Stimulated activated CD4-positive, alpha-beta T cell treated with anti-CD3 and anti-CD28 coated beads, Interleukin-12 subunit alpha, Interleukin-12 subunit beta, amount 100 ng/mL, for 48 hours (primary cell): ENCODE data around the gene DNAJC15.

ENCODE experiments used
- DNase-seq, 3 donors: peaks; one replicate each; pipeline ENCODE4 v3.0.0-alpha.2; 2020; ENCODE audit warnings: low read depth in 2 of 3, low spot score in 1 of 3

Gene DNAJC15

DNA sequence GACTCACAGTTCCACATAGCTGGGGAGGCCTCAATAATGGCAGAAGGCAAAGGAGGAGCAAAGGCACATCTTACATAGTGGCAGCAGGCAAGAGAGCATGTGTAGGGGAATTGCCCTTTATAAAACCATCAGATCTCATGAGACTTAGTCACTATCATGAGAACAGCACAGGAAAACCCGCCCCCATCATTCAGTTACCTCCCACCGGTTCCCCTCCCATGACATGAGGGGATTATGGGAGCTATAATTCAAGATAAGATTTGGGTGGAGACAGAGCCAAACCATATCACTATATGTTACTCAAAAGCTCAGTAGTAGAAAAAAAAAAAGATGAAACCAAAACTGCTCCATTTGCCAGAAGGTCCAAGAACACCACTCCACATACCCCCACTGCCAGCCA is 58.5 kb downstream of the DNAJC15 start:
- DNase-seq = no peak

GRCh38 chr13:43083750-43084149 is 60.4 kb downstream of the DNAJC15 start:
- no peak for DNase-seq

- no peak for DNase-seq
These were observed 62.2 kb downstream of the DNAJC15 start for GRCh38 chr13:43085545-43085944.

DNA sequence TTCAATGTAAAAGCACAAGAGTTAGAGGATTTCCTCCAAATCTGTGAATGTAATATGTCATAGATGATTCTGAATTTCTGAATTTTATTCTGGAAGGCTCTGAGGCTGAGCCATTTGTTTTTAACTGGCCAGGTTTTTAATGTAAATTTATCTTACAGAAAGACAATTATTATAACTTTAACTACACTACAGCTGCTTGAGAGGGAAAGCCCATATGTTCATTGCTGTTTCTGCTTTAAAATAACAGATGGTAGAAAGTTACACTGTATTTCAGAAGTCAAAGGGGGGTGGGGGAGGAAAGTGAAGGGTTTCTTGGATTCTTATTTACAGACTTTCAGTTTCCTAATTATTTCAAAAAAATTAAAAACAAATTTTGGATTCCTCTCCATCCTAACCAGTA is 62.8 kb downstream of the DNAJC15 start:
- DNase-seq = no peak

- no peak for DNase-seq
These were observed 64.7 kb downstream of the DNAJC15 start for GRCh38 chr13:43088093-43088511.

GRCh38 chr13:43089912-43090498 is 66.6 kb downstream of the DNAJC15 start:
- no peak for DNase-seq

DNA sequence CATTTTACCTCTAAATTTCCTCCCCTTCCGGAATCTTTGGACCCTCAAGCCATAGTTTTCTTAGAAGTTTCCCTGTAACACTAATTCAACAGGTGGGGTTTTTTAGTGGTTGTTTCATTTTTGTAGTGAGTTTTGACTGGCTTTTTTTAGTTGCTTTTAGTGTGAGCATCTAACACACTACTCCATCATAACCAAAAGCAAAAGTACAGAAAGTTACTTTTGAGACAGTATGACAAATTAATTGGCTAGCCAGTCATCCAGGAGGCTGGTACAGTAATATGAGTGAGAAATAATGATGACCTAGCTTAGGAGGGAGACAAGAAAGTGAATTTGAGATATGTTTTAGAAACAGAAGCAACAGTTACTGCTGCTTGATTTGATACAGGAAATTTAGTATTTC is 71.5 kb downstream of the DNAJC15 start:
- no peak for DNase-seq

DNA sequence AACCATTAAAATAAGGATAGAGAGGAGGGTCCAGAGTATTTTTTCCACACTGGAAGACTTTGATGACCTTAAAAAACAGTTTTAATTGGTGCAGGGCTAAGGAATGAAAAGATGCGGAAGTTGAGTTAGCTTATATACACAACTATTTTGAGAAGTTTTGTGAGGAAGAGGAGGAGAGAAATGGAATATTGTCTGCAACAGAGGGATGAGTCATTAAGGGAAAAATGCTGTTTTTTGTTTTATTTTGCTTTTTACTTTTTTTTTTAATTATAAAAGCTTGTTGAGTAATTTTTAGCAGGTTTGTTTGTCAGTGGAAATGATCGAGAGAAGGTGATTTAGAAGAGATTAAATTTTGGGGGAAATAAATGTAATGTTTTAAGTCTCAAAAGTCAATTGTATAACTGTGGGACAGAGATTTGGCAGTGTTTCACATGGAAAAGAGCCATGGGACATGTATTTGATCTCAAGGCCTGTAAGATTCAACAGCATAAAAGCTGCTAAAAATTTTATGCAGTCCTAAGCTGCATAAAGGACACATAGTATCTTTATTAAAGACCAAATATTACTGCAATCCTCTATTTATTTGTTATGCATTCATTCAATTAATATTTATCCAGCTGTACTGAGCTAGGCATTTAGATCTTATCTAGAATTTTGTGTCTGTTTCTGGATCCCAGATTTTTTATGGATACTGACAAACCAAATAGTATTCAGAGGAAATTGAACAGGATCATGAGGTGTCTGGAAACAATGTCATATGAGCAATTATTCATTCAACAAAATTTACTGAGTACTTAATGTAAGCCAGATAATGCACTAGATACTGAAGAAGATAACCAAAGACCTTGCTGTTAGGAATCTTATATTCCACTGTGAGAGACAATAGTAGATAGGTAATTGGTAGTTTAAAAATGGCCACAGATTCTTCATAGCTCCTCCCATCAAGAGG is 72.7 kb downstream of the DNAJC15 start:
- no peak for DNase-seq

DNA sequence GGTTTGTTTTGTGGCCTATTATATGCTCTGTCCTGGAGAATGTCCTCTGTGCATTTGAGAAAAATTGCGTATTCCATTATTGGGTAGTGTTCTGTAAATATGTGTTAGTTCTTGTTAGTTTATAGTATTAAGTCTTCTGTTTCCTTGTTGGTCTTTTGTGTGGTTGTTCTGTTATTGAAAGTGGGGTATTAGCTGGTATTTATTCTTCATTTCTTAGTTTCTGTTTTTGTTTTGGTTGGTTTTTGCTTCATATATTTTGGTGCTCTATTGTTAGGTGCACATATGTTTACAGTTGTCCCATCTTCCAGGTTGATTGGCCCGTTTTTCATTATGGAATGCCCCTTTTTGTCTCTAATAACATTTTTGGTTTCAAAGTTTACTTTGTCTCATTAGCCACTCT is 77.3 kb downstream of the DNAJC15 start:
- no peak for DNase-seq

- no peak for DNase-seq
These were observed 78.9 kb downstream of the DNAJC15 start for GRCh38 chr13:43102304-43102703.

- no peak for DNase-seq
These were observed 84.4 kb downstream of the DNAJC15 start for GRCh38 chr13:43107780-43108179.

GRCh38 chr13:43110036-43110435 is 86.7 kb downstream of the DNAJC15 start:
- no peak for DNase-seq

- no peak for DNase-seq
These were observed 87.3 kb downstream of the DNAJC15 start for GRCh38 chr13:43110658-43111057.

GRCh38 chr13:43111559-43112400 is 88.4 kb downstream of the DNAJC15 start:
- no peak for DNase-seq

GRCh38 chr13:43113603-43114002 is 90.2 kb downstream of the DNAJC15 start:
- no peak for DNase-seq

DNA sequence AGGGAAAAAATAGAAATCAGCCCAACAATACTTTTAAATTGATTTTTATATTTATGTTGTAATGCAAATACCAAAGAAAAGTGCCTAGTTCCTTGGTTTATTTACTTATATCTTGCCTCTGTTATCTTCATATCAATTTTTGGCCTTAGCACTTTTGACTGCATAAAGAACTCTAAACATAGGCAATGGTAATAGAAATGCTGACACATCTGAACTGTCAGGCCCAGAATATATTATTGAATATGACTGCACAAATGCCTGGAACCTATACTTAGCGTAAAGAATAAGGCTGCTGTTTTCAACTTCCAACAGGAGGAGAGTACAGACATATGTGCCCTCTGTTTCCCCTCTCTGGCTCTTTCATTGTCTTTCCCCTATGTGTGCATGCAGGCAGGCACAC is 91.1 kb downstream of the DNAJC15 start:
- no peak for DNase-seq

DNA sequence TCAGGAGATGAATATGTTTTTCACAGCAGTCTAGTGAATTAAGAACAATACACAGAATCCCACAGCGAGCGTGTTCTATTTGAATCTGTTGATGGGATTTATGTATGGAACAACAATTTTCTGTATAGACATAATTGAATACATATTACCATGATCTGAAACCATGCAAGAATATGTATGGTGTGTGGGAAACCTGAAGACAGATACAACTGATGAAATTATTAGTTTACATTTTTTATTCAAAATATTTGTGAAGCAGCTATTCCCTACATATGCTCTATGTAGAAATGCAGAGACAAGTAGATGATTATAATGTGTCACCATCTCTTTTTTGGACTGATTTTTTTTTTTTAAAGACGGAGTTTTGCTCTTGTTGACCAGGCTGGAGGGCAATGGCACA is 91.8 kb downstream of the DNAJC15 start:
- DNase-seq = no peak

DNA sequence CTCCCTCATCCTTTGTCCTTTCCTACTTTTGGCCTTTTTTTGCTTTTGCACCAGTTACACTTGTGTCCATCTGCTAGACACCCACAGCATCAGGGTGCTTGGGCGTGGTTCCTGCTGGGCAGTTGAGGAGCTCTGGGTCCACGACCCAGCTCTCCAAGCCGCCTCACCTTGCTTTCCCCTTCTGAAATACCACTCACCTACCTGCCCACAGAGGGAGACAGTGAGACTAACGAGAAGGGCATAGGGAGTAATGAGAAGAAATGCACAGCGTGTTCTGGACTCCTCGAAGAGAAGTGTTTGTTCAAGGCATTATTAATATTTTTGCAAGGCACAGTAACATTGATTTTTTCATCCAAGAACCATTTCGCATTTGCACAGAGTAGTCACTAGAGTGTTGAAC is 92.9 kb downstream of the DNAJC15 start:
- no peak for DNase-seq

DNA sequence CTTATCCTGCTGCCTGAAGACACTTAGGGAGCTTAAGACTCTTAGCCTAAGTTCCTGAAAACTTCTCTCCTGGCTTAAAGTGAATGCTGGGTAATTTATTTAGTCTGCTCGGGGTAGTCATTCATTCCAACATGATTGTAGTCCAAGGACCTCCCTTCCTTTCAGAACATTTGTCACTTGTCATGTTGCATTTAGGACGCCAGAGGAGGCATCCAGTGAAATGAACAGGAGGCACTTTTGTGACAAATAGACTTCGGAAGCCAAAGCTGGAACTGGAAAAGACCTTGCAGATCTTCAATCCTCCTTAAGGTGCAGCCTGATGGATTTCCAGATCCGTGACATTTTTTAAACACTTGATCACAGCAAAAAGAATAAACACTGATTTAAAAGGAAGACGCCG is 95.1 kb downstream of the DNAJC15 start:
- DNase-seq = no peak

DNA sequence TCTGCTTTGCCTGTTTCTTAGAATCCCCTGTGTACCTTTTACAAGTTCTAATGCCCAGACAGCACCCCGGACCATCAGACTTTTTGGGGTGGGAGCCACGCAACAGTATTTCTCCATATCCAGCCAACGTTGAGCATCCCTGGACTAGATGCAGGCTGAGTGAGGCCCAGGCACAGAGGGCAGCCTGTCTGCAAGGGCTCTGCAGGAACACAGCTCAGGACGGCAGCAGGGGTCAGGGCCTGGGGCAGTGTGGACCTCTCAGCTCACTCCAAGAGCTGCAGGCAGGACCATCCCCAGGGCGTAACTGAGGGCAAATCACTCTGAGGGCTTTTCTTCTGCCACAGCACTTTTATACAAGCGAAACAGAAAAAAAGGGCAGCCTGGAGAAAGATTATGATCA is 95.8 kb downstream of the DNAJC15 start:
- DNase-seq = no peak

DNA sequence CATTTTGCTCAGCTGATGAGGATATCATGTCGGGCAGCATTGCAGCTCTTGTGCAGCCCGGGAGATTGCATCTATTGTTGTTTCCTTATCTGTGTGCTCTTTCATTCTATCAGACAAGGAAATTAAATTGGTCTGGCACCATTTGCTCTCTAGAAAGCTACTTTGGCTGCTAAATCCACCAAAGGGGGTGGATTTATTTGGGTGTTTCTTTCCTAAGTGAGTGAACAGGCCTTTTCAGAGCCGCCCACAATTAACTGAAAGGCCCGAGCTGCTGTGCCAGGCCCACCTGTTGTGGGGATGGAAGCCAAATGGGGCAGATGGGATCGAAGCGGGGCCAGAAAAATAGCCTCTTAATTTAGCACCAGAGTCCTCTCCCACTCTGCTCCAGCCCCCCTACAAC is 99.4 kb downstream of the DNAJC15 start:
- DNase-seq = no peak

GRCh38 chr13:43123856-43124255 is 100.5 kb downstream of the DNAJC15 start:
- DNase-seq = no peak
